Small intestine (tissue), 7 donors: Measurements from ENCODE around the gene DGKQ. TPM values are rescaled to one million over a fixed set of nuclear protein-coding genes. Genes with fewer than 3 reads are reported as not detected.

Experiments used
- DNase-seq, 2 donors: peaks; one replicate each; pipeline versions ENCODE4 v3.0.0 to v3.0.0-alpha.2; 2013
- FAIRE-seq: peaks from 2 replicates; lab custom pipeline; 2012; peaks lifted over from hg19 to GRCh38; lab: Jason Lieb, UNC
- H3K27ac ChIP-seq, 3 donors: one replicate each; pipeline ENCODE4 v1.5.1; 2013; ENCODE audit warnings: low read length in 2 of 3, mild to moderate bottlenecking in 2 of 3, control low read depth in 1 of 3, inconsistent platforms in 1 of 3, low read depth in 1 of 3, moderate library complexity in 1 of 3
- H3K27me3 ChIP-seq, 3 donors: one replicate each; pipeline ENCODE4 v1.6.1; 2013; ENCODE audit warnings: low read length in 3 of 3, inconsistent platforms in 1 of 3; ENCODE audit not compliant: control insufficient read depth in 3 of 3, insufficient read depth in 3 of 3
- H3K36me3 ChIP-seq, 3 donors: one replicate each; pipeline ENCODE4 v1.6.1; 2013; ENCODE audit warnings: low read length in 3 of 3, inconsistent platforms in 1 of 3, low read depth in 1 of 3, mild to moderate bottlenecking in 1 of 3, moderate library complexity in 1 of 3; ENCODE audit not compliant: control insufficient read depth in 3 of 3, insufficient read depth in 2 of 3
- H3K4me1 ChIP-seq, 3 donors: one replicate each; pipeline ENCODE4 v1.6.1; 2013; ENCODE audit warnings: low read length in 2 of 3, inconsistent platforms in 1 of 3, low read depth in 1 of 3, mild to moderate bottlenecking in 1 of 3, moderate library complexity in 1 of 3; ENCODE audit not compliant: control insufficient read depth in 3 of 3, insufficient read depth in 2 of 3
- H3K4me3 ChIP-seq, 3 donors: one replicate each; pipeline ENCODE4 v1.5.1; 2013; ENCODE audit warnings: low read length in 3 of 3, control low read depth in 1 of 3, inconsistent platforms in 1 of 3, low read depth in 1 of 3, mild to moderate bottlenecking in 1 of 3, moderate library complexity in 1 of 3
- H3K9me3 ChIP-seq, 2 donors: one replicate each; pipeline ENCODE4 v1.6.1; 2013; ENCODE audit warnings: low read depth in 1 of 2, low read length in 1 of 2; ENCODE audit not compliant: control insufficient read depth in 2 of 2, insufficient read depth in 1 of 2
- WGBS, 3 donors: extraction: QIAGEN DNeasy Blood & Tissue Kit; methylation state at CpG; one replicate each; pipeline ENCODE4 v1.1.7; 2013; 5-methylcytosine and 5-hydroxymethylcytosine counted together
- polyA plus RNA-seq, 4 donors: library from polyadenylated mRNA; stranded (reverse) in 3 of 4; unstranded in 1 of 4; fragments of 200-250 nt in 3 of 4; fragments of 120-200 nt in 1 of 4; gene quantifications; one replicate each; pipeline versions ENCODE4 v1.2.1 to v1.2.3, GENCODE V29; 2013
- donor health status: healthy with polysubstance abuse.
- donor health status: control.
- donor health status: control.
- donor health status: Bipolar disorder and iron deficiency.
- donor health status: healthy.

Gene DGKQ
- polyA plus RNA-seq, 4 donors = 18.9 to 42.3 (median 26.8) TPM

DNA sequence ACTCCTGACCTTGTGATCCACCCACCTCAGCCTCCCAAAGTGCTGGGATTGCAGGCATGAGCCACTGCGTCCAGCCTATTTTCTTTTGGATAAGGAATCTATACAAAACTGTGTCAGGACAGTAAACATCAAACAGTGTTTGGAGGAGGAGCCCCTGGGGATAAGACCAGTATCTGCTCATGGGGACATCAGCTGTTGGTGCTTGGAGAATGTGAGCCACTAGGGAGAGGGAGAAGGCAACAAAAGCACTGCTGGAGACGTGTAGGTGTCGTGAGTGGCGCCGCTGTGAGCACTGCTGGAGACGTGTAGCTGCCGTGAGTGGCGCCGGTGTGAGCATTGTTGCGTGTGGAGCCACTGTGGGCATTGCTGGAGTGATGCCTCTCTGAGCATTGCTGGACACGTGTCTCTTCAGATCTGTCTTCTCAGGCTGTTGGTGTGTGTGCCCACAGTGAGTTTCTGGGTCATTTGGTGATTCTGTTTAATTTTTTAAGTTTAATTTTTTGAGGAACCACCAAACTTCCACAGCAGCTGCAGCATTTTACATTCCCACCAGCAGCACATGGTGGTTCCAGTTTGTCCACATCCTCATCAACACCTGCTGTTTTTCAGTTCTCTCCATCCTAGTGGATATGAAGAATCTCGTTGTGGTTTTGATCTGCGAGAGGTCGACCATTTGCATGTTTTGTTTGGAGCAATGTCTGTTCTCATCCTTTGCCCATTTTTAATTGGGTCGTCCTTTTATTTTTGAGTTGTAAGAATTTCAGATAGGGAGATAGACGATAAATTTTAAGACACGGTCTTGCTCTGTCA, 19.0 kb downstream of the DGKQ start:
- no peak for FAIRE-seq
- 92% methylated on average over 17 of the region's 17 CpGs for WGBS, 3 donors
- H3K4me1 ChIP-seq = no peaks in the 10 kb centered on the region
- DNase-seq = no peak
- no peak overlapping the region for H3K27ac ChIP-seq
- no peaks in the 10 kb centered on the region for H3K27me3 ChIP-seq
- no peaks in the 10 kb centered on the region for H3K9me3 ChIP-seq
- peaks cover 2 to 57% (median 3%) of the 10 kb centered on the region in 3 donors for H3K36me3 ChIP-seq
- no peak overlapping the region for H3K4me3 ChIP-seq

DNA sequence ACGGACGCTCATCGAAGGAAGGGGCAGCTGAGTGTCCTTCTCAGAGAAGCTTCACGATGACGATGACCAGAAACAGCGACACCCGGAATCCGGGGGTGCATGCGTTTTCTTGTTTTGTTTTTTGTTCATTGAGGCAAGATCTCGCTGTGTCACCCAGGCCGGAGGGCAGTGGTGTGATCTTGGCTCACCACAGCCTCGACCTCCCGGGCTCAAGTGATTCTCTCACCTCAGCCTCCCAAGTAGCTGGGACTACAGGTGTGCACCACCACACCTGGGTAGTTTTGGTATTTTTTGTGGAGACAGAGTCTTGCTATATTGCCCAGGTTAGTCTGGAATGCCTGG, 19.8 kb downstream of the DGKQ start:
- 96 to 98% (median 97%) methylated on average over 13 of the region's 13 CpGs for WGBS, 3 donors
- H3K4me1 ChIP-seq = no peaks in the 10 kb centered on the region
- no peak overlapping the region for H3K27ac ChIP-seq
- FAIRE-seq (no peak), DNase-seq (no peak)
- no peak overlapping the region for H3K4me3 ChIP-seq
- no peaks in the 10 kb centered on the region for H3K9me3 ChIP-seq
- peaks cover 0 to 48% (median 3%) of the 10 kb centered on the region in 3 donors for H3K36me3 ChIP-seq
- no peaks in the 10 kb centered on the region for H3K27me3 ChIP-seq

DNA sequence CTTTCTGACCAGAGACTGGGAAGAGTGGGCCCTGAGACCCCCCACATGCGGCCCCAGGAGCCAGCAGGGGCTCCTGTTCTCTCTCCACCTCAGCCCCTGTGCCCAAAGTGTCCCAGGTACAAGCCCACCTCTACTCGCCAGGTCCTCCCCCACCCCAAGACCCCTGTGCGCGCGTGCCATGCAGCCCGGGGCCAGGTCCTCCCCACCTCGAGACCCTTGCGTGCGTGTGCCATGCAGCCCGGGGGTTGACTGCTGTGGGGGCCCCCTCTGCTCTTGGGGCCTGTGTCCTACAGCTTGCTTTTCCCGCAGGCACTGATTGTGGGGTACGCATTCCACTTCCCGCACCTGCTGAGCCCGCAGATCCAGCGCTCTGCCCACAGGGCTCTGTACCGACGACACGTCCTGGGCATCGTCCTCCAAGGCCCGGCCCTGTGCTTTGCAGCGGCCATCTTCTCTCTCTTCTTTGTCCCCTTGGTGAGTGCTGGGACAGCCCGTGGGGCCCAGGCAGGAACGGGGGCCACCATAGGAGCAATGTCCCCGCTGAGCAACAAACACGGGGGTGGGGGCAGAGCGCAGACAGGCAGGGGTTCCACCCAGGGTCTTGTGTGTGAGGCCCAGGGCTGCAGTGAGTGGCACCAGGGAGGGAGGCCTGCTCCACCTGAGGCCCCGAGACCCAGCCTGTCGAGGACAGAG, 20.3 kb downstream of the DGKQ start:
- peaks cover 0 to 45% (median 3%) of the 10 kb centered on the region in 3 donors for H3K36me3 ChIP-seq
- H3K27ac ChIP-seq = no peak overlapping the region
- FAIRE-seq (no peak), DNase-seq (no peak)
- WGBS, 3 donors = 94 to 97% (median 95%) methylated on average over 27 to 28 of the region's 28 CpGs
- H3K4me1 ChIP-seq = no peaks in the 10 kb centered on the region
- H3K27me3 ChIP-seq = no peaks in the 10 kb centered on the region
- no peak overlapping the region for H3K4me3 ChIP-seq
- H3K9me3 ChIP-seq = no peaks in the 10 kb centered on the region

DNA sequence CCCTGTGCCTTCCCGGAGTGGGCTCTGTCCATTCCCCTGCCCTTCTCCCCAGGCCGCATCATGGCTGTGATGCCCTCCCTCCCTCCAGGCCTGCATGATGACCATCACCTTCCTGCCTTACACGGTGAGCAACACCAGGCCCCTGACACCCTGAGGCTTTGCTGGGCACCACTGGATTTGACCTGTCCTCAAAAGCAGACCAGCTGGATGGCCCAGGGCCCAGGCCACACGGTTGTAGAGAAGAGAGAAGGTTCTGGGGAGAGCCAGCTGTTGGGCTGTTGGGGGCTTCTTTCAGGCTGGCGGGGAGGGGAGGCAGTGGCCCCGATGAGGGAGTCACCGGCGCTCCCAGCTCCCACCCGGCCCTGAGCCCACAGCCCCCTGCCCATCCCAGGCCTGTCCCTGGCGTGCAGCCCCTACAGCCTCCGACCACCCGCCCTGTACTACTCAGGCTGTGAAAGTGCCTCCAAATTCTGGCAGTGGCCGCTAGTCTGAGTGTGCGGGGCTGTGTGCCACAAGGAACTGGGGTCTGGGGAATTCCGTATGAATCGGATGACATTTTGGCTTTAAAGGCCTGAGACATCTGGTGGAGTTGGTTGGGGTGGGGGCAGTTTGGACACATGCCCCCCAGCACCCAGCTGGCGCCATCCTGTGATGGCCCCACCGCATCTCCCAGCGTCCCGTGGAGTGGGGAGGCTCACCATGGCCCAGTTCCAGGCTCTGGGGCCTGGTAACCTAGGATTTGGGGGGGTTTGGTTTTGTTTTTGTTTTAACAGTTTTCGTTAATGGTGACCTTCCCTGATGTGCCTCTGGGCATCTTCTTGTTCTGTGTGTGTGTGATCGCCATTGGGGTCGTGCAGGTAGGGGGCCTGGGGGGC, 21.5 kb downstream of the DGKQ start:
- WGBS, 3 donors = 86 to 93% (median 87%) methylated on average over 19 to 23 of the region's 23 CpGs
- Histone ChIP-seq H3K4me1 (no peaks in the 10 kb centered on the region), H3K36me3 (peaks cover 0 to 35% (median 3%) of the 10 kb centered on the region in 3 donors), H3K27me3 (peaks cover 0 to 4% (median 0%) of the 10 kb centered on the region in 3 donors), H3K9me3 (no peaks in the 10 kb centered on the region), H3K4me3 (no peak overlapping the region), H3K27ac (no peak overlapping the region)
- no peak for FAIRE-seq
- no peak for DNase-seq

- no peak for DNase-seq
- no peaks in the 10 kb centered on the region for H3K4me1 ChIP-seq
- no peak overlapping the region for H3K27ac ChIP-seq
- no peaks in the 10 kb centered on the region for H3K9me3 ChIP-seq
- no peak overlapping the region for H3K4me3 ChIP-seq
- WGBS, 3 donors = 83 to 95% (median 87%) methylated on average over 6 to 7 of the region's 7 CpGs
- FAIRE-seq = no peak
- peaks cover 0 to 7% (median 0%) of the 10 kb centered on the region in 3 donors for H3K27me3 ChIP-seq
- peaks cover 0 to 34% (median 3%) of the 10 kb centered on the region in 3 donors for H3K36me3 ChIP-seq
These were observed 22.2 kb downstream of the DGKQ start for GRCh38 chr4:951186-951585.

DNA sequence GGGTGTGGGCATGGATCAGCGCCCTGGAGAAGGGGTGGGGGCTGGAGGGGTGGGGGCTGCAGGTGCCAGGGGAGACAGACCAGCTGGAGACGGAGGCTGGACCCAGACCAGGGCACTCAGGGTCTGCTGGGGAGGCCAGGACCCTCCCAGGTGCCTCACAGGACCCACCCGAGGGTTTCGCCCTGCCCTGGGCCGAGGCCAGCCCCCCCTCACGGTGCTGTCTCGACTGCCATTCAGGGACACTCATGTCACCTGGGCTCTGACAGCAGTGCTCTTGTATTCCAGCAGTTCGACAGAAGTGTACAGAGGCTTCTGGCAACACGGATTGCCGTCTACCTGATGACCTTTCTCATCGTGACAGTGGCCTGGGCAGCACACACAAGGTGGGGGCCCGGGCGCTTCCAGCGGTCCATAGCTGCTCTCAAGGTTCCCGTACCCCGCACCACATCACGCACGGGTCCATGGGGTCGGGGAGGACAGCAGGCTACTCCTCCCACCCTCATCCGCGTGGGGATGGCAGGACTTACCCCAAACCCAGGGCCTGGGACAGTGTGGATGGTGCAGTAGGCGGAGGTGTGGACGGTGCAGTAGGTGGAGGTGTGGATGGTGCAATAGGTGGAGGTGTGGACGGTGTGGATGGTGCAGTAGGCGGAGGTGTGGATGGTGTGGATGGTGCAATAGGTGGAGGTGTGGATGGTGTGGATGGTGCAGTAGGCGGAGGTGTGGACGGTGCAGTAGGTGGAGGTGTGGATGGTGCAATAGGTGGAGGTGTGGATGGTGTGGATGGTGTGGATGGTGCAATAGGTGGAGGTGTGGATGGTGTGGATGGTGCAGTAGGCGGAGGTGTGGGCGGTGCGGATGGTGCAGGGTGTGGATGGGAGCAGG, 23.0 kb downstream of the DGKQ start:
- Histone ChIP-seq H3K27me3 (peaks cover 0 to 14% (median 0%) of the 10 kb centered on the region in 3 donors), H3K4me1 (peaks cover 0 to 5% (median 0%) of the 10 kb centered on the region in 3 donors), H3K36me3 (peaks cover 0 to 27% (median 3%) of the 10 kb centered on the region in 3 donors), H3K4me3 (no peak overlapping the region), H3K27ac (no peak overlapping the region), H3K9me3 (no peaks in the 10 kb centered on the region)
- FAIRE-seq (no peak), DNase-seq (no peak)
- 88 to 90% (median 90%) methylated on average over 28 to 30 of the region's 30 CpGs for WGBS, 3 donors

- H3K4me3 ChIP-seq = no peak overlapping the region
- H3K27ac ChIP-seq = no peak overlapping the region
- DNase-seq = no peak
- no peak for FAIRE-seq
- no peaks in the 10 kb centered on the region for H3K9me3 ChIP-seq
- WGBS, 3 donors = 90 to 94% (median 93%) methylated on average over 20 of the region's 20 CpGs
- H3K4me1 ChIP-seq = peaks cover 0 to 5% (median 0%) of the 10 kb centered on the region in 3 donors
- H3K36me3 ChIP-seq = peaks cover 0 to 22% (median 2%) of the 10 kb centered on the region in 3 donors
- H3K27me3 ChIP-seq = peaks cover 0 to 14% (median 0%) of the 10 kb centered on the region in 3 donors
These were observed 23.7 kb downstream of the DGKQ start for GRCh38 chr4:949656-950055.
